GM19240 (cell line): ENCODE results near the gene DOCK4.

ENCODE experiments used
- DNase-seq: peaks from one replicate; pipeline ENCODE4 v3.0.0; 2011; ENCODE audit warnings: low spot score; ENCODE audit not compliant: insufficient read length

Gene DOCK4

GRCh38 chr7:112161253-112162141 is 44.7 kb downstream of the DOCK4 start:
- DNase-seq = no peak

DNA sequence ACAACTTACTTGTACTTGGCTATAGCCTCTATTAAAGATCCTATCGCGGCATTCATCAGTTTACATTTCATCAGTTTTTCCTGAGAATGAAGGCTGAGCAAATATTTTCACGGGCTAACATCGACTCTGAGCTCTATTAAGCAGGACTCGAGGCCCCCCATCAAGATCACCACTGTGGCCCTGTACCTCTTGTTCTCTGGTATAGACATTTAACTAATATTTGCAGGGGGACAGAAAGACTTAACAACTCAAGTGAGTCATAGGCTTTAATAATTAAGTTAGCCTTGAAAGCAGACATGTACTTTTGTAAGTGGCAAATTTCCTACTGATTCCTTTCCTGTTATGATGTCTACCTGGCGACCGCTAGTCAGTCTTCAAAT is 45.4 kb downstream of the DOCK4 start:
- no peak for DNase-seq

GRCh38 chr7:112160130-112160770 is 45.9 kb downstream of the DOCK4 start:
- no peak for DNase-seq

- no peak for DNase-seq
Measured at GRCh38 chr7:112159351-112159750, 46.8 kb downstream of the DOCK4 start.

DNA sequence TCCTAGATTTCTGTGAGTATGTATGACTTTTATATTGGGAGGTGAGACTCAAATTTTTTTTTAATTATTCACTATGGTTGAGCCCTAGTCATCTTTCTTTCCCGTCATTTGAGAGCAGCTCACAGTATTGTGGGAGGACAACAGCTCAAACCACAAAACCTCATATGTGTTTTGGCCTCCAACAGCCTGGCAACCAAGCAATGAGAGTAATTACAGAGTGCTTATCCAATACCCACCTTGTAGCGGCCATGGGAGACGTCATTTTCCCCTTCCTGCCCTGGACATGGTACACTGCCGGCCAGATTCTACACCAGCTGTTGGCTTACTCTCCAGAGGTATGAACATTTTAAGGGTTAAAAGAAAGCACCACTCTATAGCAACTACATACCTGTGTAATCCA is 49.1 kb downstream of the DOCK4 start:
- no peak for DNase-seq

GRCh38 chr7:112156412-112156811 is 49.8 kb downstream of the DOCK4 start:
- DNase-seq = no peak

DNA sequence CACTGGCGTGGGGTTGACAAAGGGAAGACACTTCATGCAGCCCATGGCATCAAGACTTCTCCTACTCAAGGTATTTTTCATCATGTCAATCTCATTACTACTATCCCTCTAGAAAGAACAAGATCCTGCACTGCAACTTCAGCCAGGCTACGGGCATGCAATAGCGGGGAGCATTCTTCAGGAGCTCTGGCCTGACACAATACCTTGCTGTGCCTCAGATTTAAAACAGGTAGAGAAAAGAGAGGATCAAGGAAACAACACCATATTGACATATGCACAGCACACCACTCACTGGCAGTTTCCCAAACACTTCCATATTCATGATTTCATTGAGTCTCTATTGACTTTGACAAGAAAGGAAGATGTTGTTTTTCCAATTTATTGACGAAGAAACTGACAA is 51.5 kb downstream of the DOCK4 start:
- DNase-seq = no peak

DNA sequence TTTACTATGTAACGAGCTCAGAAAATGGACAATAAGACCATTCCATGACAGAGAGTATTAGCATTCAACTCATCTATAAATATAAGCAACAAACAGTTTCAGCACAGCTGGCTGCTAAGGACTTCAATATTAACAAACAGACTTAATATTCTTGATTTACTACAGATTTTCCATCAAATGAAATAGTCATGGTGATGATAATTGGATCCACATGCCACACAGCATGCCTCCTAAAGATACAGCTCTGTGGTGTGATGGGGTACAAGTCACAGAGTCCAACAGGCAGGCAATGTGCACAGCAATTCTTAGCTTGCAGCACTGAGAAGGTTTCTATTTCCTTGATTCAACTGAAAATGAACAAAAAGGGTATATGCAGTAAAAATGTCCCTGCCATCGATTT is 54.0 kb downstream of the DOCK4 start:
- DNase-seq = no peak

- no peak for DNase-seq
Measured at GRCh38 chr7:112150823-112151641, 55.2 kb downstream of the DOCK4 start.

- DNase-seq = no peak
Measured at GRCh38 chr7:112149734-112150133, 56.5 kb downstream of the DOCK4 start.

DNA sequence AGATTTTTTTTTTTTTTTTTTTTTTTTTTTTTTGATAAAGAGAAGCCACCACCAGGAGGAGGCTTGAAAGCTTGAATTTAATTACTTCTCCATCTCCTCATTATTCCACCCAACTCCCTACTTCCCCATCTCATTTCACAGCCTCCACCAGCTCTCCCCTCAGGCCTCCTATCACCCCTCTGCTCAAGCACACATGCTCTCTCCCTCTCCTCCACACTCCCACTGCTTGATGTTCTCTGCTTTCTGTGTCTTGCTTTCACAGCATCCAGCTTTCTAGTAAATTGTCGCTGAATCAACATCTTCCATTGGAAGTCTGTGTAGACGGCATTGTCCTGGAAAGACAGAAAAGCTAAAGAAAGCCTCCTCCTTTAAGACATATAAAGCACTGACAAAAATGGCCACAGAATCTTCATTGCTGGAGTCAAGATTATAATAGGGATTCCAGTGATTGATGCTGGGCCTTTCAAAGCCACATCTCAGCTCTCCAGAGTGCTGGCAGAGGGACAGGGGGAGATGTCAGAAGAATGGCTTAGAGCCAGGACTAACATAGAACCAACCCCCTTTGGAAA is 58.3 kb downstream of the DOCK4 start:
- no peak for DNase-seq

DNA sequence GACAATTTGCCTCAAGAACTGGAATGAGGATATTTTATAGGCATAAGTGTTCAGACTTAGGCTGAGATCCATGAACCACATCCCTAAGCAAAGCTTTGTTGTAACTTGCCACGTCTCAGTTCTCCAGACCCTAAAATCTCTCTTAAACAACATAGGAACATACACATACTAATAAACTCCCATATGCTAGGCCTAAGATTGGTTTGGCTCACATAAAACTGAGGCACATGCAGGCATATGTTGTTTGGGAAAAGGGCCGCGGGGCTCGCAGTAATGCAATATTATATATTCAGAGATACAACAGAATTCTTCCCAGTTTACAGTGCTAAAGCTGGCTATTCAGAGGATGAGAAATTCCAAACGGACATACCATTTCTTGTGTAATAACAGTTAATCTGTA is 61.0 kb downstream of the DOCK4 start:
- no peak for DNase-seq

DNA sequence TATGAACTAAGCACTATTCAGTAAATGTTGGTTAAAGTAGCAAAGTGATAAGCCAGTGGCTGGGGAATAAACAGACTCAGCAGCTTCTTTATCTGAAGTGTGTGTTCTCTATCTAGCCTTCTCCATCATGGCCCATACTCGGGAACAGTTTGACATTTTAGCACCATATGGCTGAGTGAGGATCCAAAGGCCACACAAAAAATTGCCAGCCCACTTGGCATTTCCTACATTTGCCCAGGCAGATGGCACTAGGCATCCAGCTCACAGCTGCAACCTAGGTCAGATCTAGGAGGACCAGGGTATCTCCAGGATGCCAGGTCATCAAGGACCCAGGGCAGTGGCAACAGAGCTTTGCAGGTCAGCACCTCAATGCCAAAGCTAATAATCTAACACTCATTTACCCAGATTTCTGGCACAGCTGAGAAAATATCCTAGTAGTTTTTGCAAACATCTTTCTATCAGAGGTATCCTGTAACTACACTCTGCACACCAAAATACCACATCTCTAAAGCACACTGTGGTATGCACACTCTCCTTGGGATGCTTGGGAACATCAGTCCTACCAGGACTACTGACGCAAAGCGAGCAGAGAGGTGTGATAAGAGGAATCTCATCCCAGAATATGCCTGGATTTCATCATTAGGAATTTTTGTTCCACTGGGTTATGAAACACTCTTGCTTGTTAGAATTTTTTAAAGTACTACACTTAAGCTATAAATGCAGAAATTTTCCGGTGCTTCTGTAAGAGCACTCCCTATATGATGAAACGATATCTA is 61.7 kb downstream of the DOCK4 start:
- no peak for DNase-seq

DNA sequence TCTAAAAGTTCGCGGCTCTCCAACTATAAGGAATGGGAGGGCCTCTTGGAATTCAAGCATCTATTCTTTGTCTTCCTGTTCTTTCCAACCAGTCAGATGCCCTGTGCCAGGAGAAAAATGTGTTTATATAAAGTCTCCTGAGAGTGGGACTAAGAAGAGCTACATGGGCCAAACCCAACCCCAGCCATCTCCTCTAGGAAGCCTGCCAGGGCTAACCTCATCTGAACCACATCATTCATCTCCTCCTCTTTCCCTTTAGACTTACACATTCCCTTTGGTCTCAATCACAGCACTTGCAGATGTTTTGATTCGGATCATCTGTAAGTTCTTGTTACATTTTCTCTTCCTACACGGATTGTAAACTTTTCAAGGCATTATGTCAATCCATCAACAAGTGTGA is 62.6 kb downstream of the DOCK4 start:
- no peak for DNase-seq

GRCh38 chr7:112143136-112143535 is 63.1 kb downstream of the DOCK4 start:
- DNase-seq = no peak

DNA sequence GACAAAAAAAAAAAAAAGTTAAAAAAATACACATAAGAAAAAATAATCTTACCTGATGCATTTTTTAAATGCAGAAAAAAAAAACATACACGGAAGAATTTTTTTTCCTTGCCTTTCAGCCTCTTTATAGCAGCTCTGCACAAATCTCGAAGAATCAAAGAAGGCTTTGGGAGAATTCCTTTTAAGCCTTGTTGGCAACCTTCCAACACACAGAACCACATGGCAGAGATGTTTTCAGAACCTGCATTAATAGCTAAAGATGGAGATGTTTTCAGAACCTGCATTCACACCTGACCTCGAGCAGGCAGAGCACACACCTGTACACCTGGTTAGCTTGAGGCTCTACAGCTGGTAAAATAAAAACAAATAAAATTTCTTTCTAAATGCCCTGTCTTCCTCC is 65.6 kb downstream of the DOCK4 start:
- DNase-seq = no peak

GRCh38 chr7:112138938-112139337 is 67.3 kb downstream of the DOCK4 start:
- DNase-seq = no peak

- DNase-seq = no peak
Measured at GRCh38 chr7:112138325-112138852, 67.8 kb downstream of the DOCK4 start.

- DNase-seq = no peak
Measured at GRCh38 chr7:112137141-112138101, 68.8 kb downstream of the DOCK4 start.
